GM12892 (cell line): ENCODE results near the gene GTPBP10.

ENCODE experiments used
- POLR2A ChIP-seq: IDR thresholded peaks from 2 replicates; pipeline ENCODE4 v1.6.1; 2011; ENCODE audit warnings: low read depth, low read length, control low read depth
- POLR2AphosphoS5 ChIP-seq: IDR thresholded peaks from 2 replicates; pipeline ENCODE4 v1.6.1; 2011; ENCODE audit warnings: low read depth, low read length, control low read depth

DNA sequence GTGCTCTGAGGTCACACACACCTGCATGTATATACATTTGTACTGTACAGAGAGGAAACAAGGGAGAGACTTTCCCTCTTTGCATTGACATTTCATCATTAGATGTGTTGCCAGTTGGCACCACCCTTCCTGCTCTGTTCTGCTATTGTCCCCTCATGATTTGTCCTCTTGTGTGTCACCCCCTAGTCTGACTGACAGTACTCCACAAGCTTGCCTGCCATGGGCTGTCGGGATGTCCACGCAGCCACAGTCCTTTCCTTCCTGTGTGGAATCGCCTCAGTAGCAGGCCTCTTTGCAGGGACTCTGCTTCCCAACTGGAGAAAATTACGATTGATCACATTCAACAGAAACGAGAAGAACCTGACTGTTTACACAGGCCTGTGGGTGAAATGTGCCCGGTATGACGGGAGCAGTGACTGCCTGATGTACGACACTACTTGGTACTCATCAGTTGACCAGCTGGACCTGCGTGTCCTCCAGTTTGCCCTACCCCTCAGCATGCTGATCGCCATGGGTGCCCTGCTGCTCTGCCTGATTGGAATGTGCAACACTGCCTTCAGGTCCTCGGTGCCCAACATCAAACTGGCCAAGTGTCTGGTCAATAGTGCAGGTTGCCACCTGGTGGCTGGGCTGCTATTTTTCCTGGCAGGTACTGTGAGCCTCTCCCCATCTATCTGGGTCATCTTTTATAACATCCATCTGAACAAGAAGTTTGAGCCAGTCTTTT, 66.1 kb downstream of the GTPBP10 start:
- TF ChIP-seq POLR2A (no peak), POLR2AphosphoS5 (no peak)
